Cerebellar cortex (tissue), 1 donor: ENCODE data around the gene MTHFS.

Source experiments
- DNase-seq: peaks from one replicate; pipeline ENCODE4 v3.0.0-alpha.2; 2015; ENCODE audit warnings: low spot score

MTHFS gene

GRCh38 chr15:79815468-79815867 lies 81.3 kb downstream of the MTHFS start:
- peak; percentile 98 for DNase-seq

- peak; percentile 40 for DNase-seq
These were observed 84.3 kb downstream of the MTHFS start for GRCh38 chr15:79812541-79812940.

GRCh38 chr15:79811406-79812405 lies 85.1 kb downstream of the MTHFS start:
- DNase-seq = peak; percentile 92

- DNase-seq = no peak
These were observed 92.0 kb downstream of the MTHFS start for GRCh38 chr15:79804838-79805237.

GRCh38 chr15:79798311-79798710 lies 98.5 kb downstream of the MTHFS start:
- DNase-seq = no peak
